ENCODE results near the gene IFNL1.
A peak's percentile ranks its signal among the peaks of the same experiment; 100 is the strongest.
"Not testable (repeated sequence)": the region's sequence is repeated elsewhere in the genome, so short reads cannot be mapped to it uniquely, and the experiment has no call there.

IFNL1 gene

GRCh38 chr19:39270036-39270871, 26.0 kb upstream of the IFNL1 start:
- DNase-seq: peak; percentile 62

DNA sequence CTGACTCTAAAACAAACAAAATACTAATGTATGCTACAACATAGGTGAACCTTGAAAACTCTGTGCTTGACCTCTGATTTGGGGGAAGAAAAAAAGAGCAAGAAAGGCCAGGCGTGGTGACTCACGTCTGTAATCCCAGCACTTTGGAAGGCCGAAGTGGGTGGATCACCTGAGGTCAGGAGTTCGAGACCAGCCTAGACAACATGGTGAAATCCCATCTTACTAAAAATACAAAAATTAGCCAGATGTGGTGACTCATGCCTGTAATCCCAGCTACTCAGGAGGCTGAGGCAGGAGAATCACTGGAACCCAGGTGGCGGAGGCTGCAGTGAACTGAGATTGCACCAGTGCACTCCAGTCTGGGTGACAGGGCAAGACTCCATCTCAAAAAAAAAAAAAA, 22.3 kb upstream of the IFNL1 start:
- DNase-seq: not testable (repeated sequence)

GRCh38 chr19:39275578-39275977, 20.6 kb upstream of the IFNL1 start:
- no peak for DNase-seq

DNA sequence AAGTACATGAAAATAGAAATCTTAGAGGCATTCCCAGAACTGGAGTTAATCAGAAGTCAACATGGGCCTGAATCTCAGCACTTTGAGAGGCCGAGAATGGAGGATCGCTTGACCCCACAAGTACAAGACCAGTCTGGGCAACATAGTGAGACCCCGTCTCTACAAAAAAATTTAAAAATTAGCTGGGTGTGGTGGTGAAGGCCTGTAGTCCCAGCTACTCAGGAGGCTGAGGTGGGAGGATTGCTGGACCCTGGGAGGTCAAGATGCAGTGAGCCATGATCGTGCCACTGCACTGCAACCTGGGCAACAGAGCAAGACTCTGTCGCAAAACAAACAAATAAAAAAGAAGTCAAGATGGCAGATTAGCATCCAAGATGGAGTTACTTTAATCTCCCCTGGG, 19.5 kb upstream of the IFNL1 start:
- no peak for DNase-seq

DNA sequence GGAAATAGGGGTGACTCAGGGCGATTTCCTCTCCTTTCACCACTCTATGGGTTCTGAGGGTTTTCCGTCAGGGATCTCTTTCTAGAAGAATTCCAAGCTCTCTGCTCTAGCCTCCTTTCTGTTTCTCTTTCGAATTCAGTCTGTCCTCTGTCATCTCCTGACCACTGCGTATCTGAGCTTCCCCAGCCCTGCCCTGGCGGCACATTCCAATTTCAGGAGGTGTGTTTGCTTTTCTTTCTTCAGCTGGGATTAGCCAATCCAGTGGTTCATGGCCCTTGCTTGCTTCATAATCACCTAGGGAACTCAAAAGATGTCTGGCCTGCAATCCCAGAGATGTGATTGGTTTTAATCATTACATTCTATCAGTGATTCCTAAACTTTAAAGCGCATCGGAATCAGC, 18.6 kb upstream of the IFNL1 start:
- no peak for DNase-seq

- no peak for DNase-seq
These were observed 14.2 kb upstream of the IFNL1 start for GRCh38 chr19:39282021-39282420.

- DNase-seq: no peak
These were observed 12.2 kb upstream of the IFNL1 start for GRCh38 chr19:39284032-39284431.

DNA sequence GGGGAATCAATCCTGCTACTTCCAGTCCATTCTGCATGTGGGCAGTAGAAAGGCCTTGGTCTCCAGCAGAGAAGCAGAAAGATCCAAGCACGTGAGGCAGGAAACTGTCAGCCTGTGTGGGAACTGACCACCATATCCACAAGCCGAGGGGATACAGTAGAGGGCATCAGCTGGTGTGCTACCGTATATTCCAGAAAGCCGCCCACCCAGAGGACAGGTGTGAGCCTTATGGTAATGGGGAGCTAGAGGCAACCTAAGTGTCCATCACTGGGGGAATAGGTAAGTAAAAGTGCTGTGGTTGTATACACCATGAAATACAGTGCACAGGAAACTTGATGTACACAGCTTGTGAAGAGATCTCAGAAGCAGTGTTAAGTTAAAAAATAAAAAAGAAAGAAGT, 2.8 kb upstream of the IFNL1 start:
- DNase-seq: no peak

DNA sequence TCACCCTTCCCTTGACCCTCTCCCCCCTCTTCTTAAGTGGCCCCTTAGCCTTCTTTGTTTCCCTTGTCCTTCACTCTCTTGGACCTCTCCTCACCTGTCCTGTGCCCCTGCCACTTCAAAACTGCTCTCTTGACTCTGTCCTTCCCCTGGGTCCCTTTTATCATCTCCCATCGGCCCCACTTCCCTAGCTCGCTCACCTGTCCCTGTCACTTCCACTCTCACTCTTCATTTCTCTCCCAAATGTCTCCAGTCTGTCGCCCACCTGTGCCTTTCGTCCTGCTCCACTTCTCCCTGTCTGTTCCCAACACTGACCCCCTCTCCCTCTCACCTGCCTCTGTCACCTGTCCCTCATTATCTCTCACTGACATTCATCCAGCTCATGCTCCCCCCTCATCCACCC, 699 bp downstream of the IFNL1 start:
- DNase-seq: no peak

DNA sequence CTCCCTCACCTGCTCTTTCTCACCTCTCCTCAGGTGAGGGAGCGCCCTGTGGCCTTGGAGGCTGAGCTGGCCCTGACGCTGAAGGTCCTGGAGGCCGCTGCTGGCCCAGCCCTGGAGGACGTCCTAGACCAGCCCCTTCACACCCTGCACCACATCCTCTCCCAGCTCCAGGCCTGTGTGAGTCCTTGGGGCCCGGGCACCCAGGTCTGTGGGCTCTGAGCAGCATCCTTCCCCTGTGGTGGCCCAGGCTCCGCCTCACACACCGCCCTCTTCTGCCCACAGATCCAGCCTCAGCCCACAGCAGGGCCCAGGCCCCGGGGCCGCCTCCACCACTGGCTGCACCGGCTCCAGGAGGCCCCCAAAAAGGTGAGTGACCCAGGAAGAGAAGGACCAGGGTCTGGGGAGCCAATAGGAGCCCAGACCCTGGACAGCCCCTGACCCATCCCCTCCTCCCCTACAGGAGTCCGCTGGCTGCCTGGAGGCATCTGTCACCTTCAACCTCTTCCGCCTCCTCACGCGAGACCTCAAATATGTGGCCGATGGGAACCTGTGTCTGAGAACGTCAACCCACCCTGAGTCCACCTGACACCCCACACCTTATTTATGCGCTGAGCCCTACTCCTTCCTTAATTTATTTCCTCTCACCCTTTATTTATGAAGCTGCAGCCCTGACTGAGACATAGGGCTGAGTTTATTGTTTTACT, 1.9 kb downstream of the IFNL1 start:
- no peak for DNase-seq

- no peak for DNase-seq
These were observed 3.2 kb downstream of the IFNL1 start for GRCh38 chr19:39299404-39299803.

DNA sequence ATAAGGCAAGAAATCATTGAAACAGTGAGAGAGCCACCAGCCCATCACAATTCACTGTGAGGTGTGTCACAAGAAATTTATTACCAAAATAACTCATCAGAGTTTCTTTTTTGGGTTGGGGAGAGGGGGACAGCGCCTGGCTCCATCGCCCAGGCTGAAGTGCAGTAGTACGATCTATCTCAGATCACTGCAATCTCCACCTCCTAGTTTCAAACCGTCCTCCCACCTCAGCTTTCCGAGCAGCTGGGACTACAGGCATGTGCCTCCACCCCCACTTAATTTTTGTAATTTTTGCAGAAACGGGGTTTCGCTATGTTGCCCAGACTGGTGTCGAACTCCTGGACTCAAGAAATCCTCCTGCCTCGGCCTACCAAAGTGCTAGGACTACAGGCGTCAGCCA, 3.6 kb downstream of the IFNL1 start:
- no peak for DNase-seq

GRCh38 chr19:39301021-39301420, 4.8 kb downstream of the IFNL1 start:
- no peak for DNase-seq

DNA sequence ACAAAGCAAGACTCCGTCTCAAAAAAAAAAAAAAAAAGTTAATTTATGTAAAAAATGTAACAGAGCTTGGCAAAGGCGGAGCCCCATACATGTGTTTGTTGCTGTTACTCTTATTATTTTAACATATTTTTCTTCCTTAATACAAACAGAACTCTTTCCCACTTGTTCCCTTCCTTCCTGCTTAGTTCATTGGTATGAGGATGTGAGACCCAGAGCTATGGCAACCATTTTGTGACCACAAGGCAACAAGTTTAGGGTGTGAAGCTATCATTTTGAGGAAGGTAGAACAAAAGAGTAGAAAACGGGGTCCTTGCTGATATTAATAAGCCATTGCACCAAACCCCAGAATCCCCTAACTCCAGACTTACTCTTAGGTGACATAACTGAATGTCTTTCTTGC, 5.4 kb downstream of the IFNL1 start:
- no peak for DNase-seq

DNA sequence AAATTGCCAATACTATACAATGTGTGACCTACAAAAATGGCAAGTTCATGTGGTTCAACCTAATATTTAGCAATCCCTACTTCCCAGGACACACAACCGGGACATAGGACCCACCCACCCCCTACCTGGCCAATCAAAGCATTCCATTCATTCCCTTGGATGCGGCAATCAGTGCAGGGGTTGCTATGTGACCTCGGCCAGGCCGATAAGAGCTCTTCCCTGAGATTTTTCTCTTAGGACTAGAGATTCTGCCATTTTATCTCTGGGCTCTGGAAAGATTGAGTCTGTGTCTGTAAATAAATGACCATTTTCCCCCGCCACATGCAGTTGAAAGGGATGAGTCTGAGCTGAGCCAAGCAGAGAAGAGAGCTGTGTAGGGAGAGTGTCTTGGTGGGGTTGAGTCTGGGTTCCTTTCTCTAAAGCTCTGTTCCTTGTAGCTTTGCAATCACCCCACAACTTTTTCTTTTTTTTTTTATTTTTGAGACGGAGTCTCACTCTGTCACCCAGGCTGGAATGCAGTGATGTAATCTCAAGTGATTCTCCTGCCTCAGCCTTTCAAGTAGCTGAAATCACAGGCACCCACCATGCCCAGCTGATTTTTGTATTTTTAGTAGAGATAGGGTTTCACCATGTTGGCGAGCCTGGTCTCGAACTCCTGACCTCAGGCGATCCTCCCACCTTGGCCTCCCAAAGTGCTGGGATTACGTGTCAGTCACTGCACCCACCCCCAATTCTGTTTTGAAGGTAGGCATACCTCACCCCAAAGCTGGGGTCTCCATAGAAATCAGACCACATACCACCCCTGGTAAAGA, 7.4 kb downstream of the IFNL1 start:
- no peak for DNase-seq

GRCh38 chr19:39304185-39304513, 7.9 kb downstream of the IFNL1 start:
- no peak for DNase-seq

- DNase-seq: peak; percentile 81
These were observed 8.7 kb downstream of the IFNL1 start for GRCh38 chr19:39304701-39305571.

- no peak for DNase-seq
These were observed 9.9 kb downstream of the IFNL1 start for GRCh38 chr19:39306075-39306474.

DNA sequence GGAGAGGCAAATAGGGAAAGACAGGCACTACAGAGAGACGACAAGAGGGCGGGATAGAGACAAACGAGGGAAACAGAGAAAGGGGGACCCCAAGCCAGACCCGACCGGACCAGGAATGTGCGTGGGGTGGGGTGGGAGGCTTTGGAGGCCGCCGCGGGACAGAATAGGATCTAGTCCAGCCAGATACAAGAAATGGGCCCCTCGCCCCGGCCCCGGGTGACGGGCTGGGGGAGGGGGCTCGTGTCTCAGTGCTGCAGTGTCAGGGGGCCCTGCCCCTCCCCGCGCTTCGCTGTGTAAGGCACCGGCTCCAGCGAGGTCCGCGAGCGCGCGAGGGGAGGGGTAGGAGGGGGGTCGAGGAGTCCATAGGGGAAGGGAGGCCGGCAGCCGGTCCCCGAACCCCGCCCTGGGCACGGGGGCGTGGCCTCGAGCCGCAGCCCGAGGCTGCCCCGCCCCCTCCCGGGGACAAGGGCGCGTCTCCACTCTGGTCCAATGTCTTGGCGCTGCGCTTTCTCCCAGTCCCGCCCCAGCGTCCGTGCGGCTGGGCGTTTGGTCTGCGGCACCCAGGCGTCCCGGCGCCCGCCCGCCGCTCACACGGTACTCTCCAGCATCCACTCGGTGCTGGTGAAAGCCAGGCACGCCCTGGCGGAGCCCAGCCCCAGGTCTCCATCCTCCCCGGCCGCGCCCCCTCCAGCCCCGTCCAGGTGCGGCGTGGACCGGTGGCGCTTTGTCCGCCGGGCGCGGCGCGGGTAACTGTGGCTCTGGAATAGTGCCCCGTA, 11.0 kb downstream of the IFNL1 start:
- peak; percentile 37 for DNase-seq

- no peak for DNase-seq
These were observed 11.8 kb downstream of the IFNL1 start for GRCh38 chr19:39307822-39308530.
